GM21825 (cell line): ENCODE data around the gene ERFE.

Experiments used
- ATAC-seq: cut with Tn5 transposase; IDR thresholded peaks from one replicate; pipeline ENCODE4 v1.9.1; 2021; ENCODE audit warnings: mild to moderate bottlenecking, moderate library complexity; ENCODE audit not compliant: unreplicated experiment

ERFE gene

DNA sequence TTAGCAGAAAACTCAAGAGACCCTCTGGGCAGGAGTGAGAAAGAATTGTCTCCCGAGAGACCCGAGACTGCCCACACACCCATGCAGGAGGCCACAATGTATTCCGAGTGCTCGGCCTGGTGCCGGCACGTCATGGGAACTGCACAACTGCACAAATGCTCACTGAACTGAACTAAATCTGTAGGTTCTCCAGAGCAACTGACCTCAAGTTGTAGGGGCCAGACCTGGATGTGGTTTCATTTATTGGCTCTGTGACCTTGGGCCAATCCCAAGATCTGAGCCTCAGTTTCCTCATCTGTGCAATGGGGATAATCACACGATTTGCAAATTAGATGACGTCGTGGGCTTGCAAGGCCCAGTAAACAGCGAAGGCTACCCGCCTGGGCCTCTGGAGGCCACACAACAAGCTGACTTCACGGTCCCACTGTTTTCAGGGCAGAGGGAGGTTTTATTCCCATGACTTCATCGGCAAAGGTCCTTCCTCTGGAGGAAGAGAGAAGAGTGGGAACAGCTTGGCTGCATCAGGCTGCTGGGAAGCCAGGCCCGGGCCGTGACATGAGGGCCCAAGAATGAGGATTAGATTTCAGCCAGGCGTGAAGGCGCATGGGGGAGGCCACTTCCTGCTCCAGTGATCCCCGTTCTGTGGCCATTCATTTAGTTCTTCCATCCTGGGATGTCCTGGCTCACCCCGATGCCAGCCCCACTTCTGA lies 3.6 kb upstream of the ERFE start:
- ATAC-seq = no peak

DNA sequence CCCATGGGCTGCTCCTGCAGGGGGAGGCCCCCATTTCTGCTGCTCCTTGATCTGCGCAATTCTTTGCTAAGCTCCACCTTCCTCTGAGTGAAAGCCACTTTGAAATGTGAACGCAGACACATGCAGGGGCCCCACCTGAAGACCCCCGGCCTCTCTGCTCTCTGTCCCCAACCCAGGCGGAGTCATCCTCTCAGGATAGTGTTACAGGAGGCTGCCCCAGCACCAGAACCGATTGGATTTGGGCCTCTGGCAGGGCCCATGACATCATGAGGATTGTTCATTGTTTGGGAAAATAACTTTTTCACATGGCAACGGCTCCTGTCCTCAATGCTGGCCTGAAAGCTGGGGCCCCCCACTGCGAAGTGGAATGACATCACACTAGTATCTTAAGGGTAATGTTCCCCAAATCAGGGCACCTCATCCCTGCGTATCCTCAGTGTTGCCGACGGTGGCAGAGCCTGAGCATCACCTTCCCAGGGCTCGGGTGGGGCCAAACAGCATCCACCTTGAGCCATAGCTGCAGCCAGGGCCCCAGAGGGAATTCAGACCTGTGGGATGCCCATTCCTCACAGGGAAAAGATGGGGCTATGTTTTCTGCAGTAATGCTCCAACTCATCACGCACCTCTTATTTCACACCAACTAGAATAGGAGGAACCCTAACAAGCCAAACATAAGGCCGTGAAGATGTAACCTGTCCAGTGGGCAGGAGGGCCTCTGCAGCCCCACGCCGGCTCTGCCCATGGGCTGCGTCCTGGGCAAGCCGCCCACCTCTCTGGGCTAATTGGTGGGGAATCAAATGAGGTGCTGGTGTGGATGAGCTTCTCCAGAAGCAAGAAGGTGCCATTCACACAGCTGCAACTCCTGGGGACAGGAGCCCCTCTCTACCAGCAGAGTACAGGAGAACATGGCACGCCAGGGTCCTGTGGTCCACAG lies 2.7 kb upstream of the ERFE start:
- ATAC-seq = no peak

DNA sequence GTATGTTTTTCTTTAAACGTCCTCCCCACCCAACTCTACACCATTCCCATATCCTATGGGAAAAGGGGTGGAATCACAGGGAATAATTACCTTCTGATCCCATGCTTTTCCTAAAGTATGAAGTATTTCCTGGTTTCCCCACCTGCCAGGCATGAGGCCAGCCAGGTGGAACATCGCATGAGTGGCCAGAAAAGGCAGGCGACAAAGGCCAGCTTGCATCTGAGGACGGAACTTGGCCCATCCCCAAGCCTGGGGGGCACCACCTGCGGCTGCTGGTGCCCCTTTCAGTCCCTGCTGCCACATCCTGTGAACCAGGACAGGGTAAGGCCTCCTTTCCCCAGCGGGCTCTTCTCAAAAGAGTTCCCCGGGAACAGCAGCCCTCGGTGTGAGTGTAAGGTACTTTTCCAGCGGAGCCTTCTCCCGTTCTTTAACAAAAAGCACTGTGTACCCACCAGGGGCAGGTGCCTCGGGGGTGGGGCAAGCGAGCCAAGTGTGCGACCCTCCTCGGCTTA lies 1.2 kb upstream of the ERFE start:
- ATAC-seq = no peak

DNA sequence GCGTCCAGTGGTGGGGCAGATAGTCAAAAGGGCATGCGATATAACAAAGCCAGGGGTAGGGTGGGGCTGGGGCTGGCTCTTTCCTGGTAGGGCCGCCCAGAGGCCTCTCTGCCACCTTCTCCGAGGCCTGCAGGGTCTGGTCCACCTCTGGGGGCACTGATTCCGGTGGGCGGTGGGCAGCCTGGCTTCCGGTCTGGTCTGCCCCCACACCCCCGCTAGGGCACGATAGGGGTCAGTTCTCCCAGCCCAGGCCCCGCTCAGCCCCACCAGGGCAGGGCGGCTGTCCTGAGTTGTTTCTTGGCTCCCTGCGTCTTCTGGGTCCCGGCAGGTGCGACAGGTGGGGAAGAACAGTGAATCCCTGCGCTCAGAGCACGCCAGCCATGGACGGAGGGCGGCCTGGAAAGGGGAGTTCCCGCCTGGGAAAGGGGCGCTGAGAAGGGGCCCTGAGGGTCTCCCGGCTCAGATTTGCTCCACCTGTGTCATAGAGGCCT lies 707 bp upstream of the ERFE start:
- ATAC-seq = no peak

DNA sequence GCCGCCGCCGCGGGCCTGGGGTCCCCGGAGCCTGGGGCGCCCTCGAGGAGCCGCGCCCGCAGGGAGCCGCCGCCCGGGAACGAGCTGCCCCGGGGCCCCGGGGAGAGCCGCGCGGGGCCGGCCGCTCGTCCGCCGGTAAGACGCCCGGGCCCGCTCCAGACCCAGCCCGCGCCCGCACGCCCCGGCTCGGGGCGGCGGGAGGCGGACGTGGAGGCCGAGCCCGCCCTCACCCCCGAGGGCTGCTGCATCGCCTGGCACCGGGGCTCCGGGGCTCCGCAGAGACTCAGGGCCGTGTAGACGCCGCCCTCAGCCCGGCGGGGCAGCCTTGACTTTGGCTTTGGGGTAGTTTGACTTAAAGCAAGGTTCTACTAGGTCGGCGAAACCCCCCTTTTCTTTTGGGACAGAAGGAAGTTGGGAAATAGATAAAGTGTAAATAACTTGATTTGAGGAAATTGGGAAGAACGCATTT lies 335 bp downstream of the ERFE start:
- no peak for ATAC-seq

DNA sequence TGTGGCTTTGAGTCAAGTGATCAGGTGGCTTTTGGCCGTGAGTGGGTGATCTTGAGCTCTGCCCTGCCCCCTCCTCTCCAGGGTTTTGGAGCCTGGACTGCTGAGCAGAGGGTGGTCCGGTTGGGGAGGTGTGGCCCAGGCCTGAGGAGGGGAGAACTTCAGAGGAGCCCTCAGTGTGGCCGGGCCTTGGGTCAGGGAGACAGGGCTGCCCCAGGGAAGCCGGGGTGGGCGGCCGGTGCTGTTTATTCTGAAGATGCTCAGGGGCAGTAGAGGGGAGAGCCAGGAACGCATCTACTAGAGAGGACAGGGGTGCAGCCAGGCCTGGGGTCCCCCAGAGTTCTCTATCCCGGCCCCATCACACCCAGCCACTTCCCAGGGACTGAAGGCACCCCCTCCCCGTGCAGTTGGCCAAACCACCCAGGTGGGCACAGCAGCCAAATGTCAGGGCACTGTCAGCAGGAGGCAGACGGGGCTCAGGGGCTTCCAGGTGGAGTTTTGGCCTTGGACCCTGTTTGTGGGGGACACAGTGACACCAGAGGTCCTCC lies 963 bp downstream of the ERFE start:
- ATAC-seq = no peak

DNA sequence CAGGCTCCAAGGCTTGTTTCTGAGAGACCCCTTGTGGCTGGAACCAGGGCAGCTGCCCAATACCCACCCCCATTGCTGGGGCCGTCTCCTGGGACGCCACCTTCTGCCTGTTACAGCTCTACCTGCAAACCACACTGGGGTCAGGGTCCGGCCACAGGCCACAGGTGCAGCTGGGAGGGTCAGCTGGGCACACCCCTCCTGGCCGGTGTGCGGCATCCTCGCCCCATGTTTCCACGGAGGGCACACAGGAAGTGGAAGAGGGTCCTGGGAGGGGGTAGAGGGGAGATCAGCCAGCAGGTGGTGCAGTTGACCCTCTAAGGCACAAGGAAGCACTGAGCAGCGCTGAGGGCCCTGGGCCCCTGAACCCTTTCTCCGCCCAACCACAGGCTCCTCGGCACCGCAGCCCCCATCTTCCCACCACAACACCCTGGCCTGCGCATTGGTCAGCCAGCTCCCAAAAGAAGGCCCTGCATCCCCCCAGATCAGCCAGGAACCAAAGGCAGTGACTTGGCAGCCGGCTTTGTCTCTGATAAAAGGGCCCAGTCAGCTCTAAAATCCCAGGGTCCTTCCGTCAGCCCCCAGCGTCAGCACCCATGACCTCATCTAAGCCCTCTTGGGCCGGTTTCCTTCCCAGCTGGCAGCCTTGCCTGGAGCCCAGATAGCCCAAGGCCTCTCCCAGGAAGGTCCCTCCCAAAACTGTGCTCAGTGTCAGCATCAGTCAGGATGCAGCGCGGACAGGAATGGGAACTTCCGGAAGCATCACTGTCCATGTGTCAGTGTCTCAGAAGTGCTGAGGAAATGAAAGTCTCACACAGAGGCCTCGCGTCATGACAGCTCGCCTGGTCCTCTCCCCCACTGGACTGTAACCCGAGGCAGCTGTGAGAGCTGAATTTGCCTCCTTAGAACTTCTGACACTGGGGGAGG lies 1.7 kb downstream of the ERFE start:
- no peak for ATAC-seq

DNA sequence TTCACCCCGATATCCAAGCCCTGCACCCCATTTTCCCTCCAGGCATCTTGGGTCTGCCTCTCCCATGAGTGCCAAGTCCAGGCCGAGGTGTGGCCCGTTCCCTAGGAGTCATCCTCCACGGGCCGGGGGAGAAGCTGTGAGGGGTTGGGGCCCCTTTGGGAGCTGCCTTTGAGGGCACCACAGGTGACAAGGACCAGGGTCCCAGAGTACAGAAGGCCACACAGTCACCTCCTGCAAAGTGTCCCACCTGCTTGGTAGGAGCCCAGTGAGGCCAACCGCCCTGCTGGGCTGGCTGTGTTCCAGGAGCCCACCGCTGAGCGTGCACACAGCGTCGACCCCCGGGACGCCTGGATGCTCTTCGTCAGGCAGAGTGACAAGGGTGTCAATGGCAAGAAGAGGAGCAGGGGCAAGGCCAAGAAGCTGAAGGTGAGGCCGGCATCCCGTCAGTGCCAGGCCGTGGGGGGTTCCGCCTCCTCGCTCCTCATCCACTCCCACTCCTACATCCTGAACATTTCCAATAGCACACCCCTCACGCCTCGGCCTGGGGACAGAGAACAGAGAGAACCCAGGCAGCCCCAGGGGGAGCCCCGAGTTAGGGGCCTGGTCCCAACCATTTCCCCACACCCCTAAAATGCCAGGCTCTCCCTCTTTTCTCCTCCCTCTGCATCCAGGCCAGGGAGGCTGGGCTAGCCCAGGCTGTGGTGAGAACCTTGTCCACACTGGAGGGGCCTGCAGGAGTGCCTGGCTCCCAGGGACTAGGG lies 2.7 kb downstream of the ERFE start:
- ATAC-seq = no peak

DNA sequence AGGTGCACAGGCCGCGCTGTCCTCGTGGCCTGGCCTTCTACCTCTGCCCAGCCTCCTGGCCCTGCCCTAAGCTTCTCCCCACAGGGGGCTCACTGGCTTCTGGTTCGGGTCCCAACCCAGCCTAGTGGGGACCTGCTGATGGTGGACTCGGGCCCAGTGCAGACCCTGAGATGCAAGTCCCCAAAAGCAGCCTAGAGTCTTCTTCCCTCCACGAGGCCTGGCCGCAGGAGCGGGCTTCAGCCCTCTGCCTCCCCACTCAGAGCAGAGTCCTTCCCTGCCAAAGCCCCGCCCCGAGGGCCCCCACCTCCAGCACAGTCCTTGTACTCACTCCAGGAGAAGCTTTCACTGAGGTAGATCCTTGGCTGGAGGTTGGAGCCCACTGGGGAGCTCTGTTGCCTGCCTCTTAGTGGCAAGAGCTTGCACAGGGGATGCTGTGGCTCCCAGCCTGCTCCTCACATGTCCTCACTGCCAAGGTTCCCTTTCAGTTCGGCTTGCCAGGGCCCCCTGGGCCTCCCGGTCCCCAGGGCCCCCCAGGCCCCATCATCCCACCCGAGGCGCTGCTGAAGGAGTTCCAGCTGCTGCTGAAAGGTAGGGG lies 3.6 kb downstream of the ERFE start:
- ATAC-seq = no peak

DNA sequence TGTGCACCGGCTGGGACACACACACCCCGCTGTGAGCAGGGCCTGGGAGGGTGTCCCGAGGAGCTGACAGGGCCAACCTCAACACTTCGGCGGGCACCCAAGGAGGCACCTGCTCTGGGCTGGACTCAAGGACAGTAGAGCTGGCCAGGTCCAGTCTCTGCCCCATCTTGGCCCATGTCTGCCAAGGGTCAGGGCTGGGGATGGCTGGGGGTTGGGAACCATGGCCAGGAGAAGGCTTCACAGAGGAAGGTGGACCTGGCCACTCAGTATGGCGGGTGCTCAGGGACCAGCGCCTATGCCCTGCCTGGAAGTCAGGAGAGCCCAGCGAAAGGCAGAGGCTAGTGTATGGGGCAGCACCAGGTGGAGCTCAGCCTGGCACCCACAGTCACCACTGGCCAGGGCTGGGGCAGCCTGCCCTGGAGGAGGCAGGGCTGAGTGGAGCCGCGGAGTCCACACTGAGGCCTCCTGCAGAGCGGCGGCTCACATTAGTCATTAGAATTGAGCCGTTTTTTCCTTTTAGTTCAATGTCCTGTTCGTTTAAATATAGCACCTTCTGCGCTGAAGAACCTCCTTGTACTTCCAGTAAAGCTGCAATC lies 4.2 kb downstream of the ERFE start:
- ATAC-seq = no peak

DNA sequence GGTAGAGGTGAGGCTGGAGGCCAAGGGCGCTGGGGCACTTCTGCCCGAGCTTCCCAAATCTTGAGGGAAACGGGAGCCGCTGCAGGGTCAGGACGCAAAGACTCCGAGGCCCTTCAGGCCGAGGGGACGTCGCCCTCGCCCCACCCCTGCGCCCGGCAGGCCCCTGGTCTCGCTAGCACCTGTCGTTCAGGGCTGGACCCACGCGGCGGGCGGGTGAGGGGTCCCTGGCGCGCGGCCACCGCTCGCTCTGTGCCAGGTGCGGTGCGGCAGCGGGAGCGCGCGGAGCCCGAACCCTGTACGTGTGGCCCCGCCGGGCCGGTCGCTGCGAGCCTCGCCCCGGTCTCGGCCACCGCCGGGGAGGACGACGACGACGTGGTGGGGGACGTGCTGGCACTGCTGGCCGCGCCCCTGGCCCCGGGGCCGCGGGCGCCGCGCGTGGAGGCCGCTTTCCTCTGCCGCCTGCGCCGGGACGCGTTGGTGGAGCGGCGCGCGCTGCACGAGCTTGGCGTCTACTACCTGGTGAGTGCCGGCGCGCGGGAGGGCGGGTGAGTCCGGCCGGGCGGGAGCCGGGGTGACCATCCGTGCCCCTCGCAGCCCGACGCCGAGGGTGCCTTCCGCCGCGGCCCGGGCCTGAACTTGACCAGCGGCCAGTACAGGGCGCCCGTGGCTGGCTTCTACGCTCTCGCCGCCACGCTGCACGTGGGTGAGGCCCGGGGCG lies 4.9 kb downstream of the ERFE start:
- ATAC-seq = no peak

DNA sequence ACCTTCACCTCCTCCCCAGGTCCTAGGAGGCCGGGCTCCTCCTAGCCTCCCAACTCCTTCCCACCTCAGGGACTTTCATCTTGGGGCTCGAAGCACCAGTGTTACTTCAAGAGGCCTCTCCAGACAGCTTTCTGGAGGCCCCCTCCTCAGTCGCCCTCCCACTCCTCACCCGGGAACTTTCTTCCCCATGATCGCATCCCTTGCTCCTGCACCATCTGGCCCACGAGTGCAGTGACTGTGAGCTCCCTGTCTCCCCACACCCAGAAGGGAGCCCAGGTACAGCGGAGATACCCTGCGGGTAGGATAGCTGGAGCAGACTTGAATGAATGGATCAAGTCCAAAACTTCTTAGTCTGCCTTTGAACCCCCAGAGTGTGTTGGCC lies 6.1 kb downstream of the ERFE start:
- ATAC-seq = no peak

DNA sequence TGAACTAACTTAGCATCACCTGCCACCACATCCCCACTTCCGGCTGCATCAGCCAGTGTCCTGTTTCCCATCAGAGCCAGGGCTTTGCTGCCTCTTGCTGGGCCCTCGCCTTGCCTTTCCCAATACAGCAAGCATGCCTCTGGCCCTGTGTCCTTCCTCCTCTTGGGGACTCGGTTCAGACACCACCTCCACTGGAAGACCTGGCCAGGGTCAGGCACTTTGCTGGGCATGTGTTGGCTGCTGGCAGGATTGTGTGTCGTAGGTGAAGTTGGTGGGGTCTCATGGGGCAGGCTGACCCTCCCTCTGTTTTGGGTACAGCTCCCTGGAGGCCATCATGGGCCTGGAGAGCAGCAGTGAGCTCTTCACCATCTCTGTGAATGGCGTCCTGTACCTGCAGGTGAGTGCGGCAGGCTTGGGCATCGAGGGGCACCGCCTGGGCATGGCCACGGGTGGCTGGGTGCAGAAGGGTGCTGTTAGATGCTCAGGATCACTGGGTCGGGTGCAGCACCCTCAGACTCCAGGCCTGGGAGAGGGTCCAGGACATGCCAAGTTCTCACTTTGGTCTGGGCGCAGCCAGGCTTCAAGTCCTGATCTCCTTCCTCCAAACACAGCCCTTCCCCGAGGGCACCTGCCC lies 6.6 kb downstream of the ERFE start:
- ATAC-seq = no peak

DNA sequence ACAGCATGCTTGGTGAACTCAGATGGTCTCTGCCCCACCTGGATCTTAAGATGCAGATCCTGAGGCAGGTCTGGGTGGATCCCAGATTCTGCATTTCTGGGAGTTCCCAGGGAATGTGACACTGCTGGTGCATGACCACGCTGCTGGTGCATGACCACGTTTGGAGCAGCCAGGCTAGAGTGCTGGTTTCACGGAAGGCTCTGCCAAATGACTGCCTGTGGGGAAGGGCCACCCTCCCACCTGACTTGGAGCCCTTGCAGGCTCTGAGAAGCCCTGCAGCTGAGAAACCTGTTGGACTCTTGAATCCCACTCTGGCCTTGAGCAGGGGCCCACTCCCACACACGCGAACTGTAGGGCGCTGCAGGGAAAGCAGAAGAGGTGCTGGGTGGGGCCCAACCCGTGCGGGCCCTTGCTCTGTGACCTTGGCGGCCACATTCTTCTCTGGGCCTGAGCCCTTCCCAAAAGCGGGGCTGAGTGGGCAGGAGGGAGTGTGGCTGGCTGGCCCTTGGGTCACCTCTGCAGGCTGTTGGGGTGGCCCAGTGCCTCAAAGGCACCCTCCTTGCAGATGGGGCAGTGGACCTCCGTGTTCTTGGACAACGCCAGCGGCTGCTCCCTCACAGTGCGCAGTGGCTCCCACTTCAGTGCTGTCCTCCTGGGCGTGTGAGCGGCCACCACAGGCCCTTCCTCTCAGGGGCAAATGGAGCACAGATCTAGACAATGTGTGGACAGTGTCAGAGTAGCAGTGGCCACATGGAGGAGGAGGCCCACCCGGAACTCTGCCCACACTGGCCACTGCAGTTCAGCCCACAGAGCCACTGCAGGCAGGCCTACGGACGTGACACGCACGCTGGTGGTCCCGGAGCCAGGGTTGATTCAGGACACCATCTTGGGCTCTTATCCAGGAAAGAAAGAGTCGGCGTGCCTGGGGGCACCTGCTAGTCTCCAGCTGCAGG lies 7.9 kb downstream of the ERFE start:
- ATAC-seq = no peak

DNA sequence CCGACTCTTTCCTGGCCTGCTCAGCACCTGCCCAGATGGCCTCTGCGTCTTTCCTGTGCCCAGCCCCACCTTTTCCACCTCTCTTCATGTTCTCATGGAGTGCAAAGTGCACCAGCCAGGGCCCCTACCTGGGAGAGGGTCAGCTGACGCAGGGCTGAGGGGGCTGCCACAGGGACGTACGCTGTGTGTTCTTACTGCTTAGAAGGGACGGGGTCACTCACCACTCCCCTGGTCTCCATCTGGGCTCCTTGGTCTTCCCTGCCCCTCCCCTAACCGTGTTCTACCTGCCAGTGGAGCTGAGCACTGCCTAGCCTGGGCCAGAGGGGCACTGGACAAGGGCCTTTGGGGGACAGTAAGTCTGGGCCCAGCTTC lies 8.6 kb downstream of the ERFE start:
- no peak for ATAC-seq

DNA sequence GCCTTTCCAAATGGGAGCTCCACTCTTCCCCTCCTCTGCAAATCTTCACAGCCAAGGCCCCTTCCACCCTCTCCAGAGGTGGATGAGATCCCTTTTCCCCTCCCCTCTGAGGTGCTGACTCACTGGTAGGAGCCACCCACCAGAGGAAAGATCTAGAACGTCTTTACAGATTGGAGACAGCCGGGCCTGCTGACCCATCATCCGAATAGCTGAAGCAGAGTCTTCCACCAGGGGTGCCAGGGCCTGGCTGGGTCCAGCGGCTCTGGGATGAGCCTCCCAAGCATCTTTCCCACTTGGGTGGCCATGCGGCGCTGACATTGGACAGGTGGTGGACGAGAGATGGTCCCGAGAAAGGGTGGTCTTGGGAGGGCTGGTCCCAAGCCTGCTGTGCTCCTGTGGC lies 9.0 kb downstream of the ERFE start:
- no peak for ATAC-seq
